HG03442 (cell line): ENCODE data around the gene GIT1.

Experiments used
- ATAC-seq: cut with Tn5 transposase; IDR thresholded peaks from one replicate; pipeline ENCODE4 v1.9.1; 2021; ENCODE audit warnings: mild to moderate bottlenecking, moderate library complexity; ENCODE audit not compliant: unreplicated experiment

The GIT1 gene

GRCh38 chr17:29616300-29617048, 27.0 kb upstream of the GIT1 start:
- ATAC-seq: no peak

- ATAC-seq: peak; percentile 35
These were observed 26.2 kb upstream of the GIT1 start for GRCh38 chr17:29615492-29616299.

- ATAC-seq: no peak
These were observed 25.6 kb upstream of the GIT1 start for GRCh38 chr17:29615048-29615385.

- no peak for ATAC-seq
These were observed 25.1 kb upstream of the GIT1 start for GRCh38 chr17:29614349-29615047.

GRCh38 chr17:29613856-29614255, 24.4 kb upstream of the GIT1 start:
- no peak for ATAC-seq

GRCh38 chr17:29613352-29613837, 23.9 kb upstream of the GIT1 start:
- ATAC-seq: no peak

- ATAC-seq: no peak
These were observed 23.2 kb upstream of the GIT1 start for GRCh38 chr17:29612404-29613280.

GRCh38 chr17:29612094-29612403, 22.6 kb upstream of the GIT1 start:
- ATAC-seq: no peak

- no peak for ATAC-seq
These were observed 22.1 kb upstream of the GIT1 start for GRCh38 chr17:29611351-29612093.

GRCh38 chr17:29610395-29610794, 20.9 kb upstream of the GIT1 start:
- ATAC-seq: no peak

GRCh38 chr17:29608986-29609385, 19.5 kb upstream of the GIT1 start:
- ATAC-seq: no peak

GRCh38 chr17:29607557-29608195, 18.2 kb upstream of the GIT1 start:
- ATAC-seq: no peak

- no peak for ATAC-seq
These were observed 13.7 kb upstream of the GIT1 start for GRCh38 chr17:29603109-29603674.

- no peak for ATAC-seq
These were observed 8.1 kb upstream of the GIT1 start for GRCh38 chr17:29597361-29598172.

- ATAC-seq: no peak
These were observed 7.4 kb upstream of the GIT1 start for GRCh38 chr17:29596811-29597210.

GRCh38 chr17:29595943-29596774, 6.7 kb upstream of the GIT1 start:
- ATAC-seq: no peak

- ATAC-seq: no peak
These were observed 5.9 kb upstream of the GIT1 start for GRCh38 chr17:29595107-29595942.
